Stimulated activated naive CD8-positive, alpha-beta T cell treated with anti-CD3 and anti-CD28 coated beads, Interleukin-15, amount 100 ng/mL, for 72 hours (primary cell): ENCODE measurements around the gene AMD1.
A peak's percentile ranks its signal among the peaks of the same experiment; 100 is the strongest.

ENCODE experiments used
- ATAC-seq: fragments of 150-1000 bp; cut with Tn5 transposase; 2 replicates; pipeline ENCODE4 v1.10.0; 2021; ENCODE audit warnings: mild to moderate bottlenecking, moderate library complexity
- DNase-seq, 2 donors: peaks; one replicate each; pipeline ENCODE4 v3.0.0; 2021 to 2022
- H3K27ac Mint-ChIP-seq, 2 donors: one replicate each; pipeline ENCODE4 v1.8.0; 2022; ENCODE audit warnings: mild to moderate bottlenecking in 2 of 2, mixed read lengths in 2 of 2, moderate library complexity in 2 of 2
- H3K27me3 Mint-ChIP-seq: one replicate; pipeline ENCODE4 v1.8.0; 2022; ENCODE audit warnings: mixed read lengths
- H3K4me1 Mint-ChIP-seq: one replicate; pipeline ENCODE4 v1.8.0; 2022; ENCODE audit warnings: mild to moderate bottlenecking, mixed read lengths
- H3K4me3 Mint-ChIP-seq, 2 donors: one replicate each; pipeline ENCODE4 v1.8.0; 2022; ENCODE audit warnings: mild to moderate bottlenecking in 2 of 2, mixed read lengths in 2 of 2, moderate library complexity in 1 of 2
- H3K9me3 Mint-ChIP-seq, 2 donors: one replicate each; pipeline ENCODE4 v1.8.0; 2022; ENCODE audit warnings: mixed read lengths in 2 of 2

Gene AMD1

GRCh38 chr6:110874880-110875547 lies 429 bp downstream of the AMD1 start:
- no peaks in the 10 kb centered on the region for H3K27me3 Mint-ChIP-seq
- ATAC-seq = peak; percentile 19
- H3K4me3 Mint-ChIP-seq = peak overlapping the region; percentile 92 to 95
- H3K9me3 Mint-ChIP-seq = no peaks in the 10 kb centered on the region
- peaks cover 34% of the 10 kb centered on the region for H3K4me1 Mint-ChIP-seq
- DNase-seq = peak; percentile 68 to 70
- peak overlapping the region; percentile 99 for H3K27ac Mint-ChIP-seq

GRCh38 chr6:110875548-110876169 lies 1.1 kb downstream of the AMD1 start:
- Mint-ChIP-seq H3K27ac (peak overlapping the region; percentile 91 to 98), H3K4me1 (peaks cover 40% of the 10 kb centered on the region), H3K4me3 (peak overlapping the region; percentile 92 to 95), H3K27me3 (no peaks in the 10 kb centered on the region), H3K9me3 (no peaks in the 10 kb centered on the region)
- DNase-seq (peak; percentile 74 to 76), ATAC-seq (peak; percentile 57)

- peaks cover 47% of the 10 kb centered on the region for H3K4me1 Mint-ChIP-seq
Observed at GRCh38 chr6:110876170-110876773, 1.7 kb downstream of the AMD1 start.

GRCh38 chr6:110876806-110877564 lies 2.4 kb downstream of the AMD1 start:
- Mint-ChIP-seq H3K27me3 (no peaks in the 10 kb centered on the region), H3K4me1 (peaks cover 51% of the 10 kb centered on the region), H3K4me3 (peak overlapping the region; percentile 92 to 95), H3K9me3 (no peaks in the 10 kb centered on the region), H3K27ac (peak overlapping the region; percentile 91 to 98)
- DNase-seq = no peak
- no peak for ATAC-seq

More at GRCh38 chr6:110876170-110876773, 1.7 kb downstream of the AMD1 start:
- Mint-ChIP-seq H3K27ac (peak overlapping the region; percentile 91 to 98), H3K9me3 (no peaks in the 10 kb centered on the region), H3K4me3 (peak overlapping the region; percentile 92 to 95), H3K27me3 (no peaks in the 10 kb centered on the region)
- peak; percentile 71 for ATAC-seq
- DNase-seq = peak; percentile 71 to 81

- H3K9me3 Mint-ChIP-seq = no peaks in the 10 kb centered on the region
- H3K27me3 Mint-ChIP-seq = no peaks in the 10 kb centered on the region
- no peak for DNase-seq
- no peak for ATAC-seq
- peak overlapping the region; percentile 92 to 95 for H3K4me3 Mint-ChIP-seq
- peak overlapping the region; percentile 86 to 91 for H3K27ac Mint-ChIP-seq
- peaks cover 57% of the 10 kb centered on the region for H3K4me1 Mint-ChIP-seq
Observed at GRCh38 chr6:110877569-110877968, 3.0 kb downstream of the AMD1 start.

GRCh38 chr6:110878751-110879522 lies 4.4 kb downstream of the AMD1 start:
- Mint-ChIP-seq H3K4me1 (peaks cover 71% of the 10 kb centered on the region), H3K9me3 (no peaks in the 10 kb centered on the region), H3K27me3 (no peaks in the 10 kb centered on the region)

GRCh38 chr6:110880651-110881050 lies 6.1 kb downstream of the AMD1 start:
- H3K27me3 Mint-ChIP-seq = no peaks in the 10 kb centered on the region
- no peaks in the 10 kb centered on the region for H3K9me3 Mint-ChIP-seq
- peak overlapping the region; percentile 92 to 95 for H3K4me3 Mint-ChIP-seq
- H3K27ac Mint-ChIP-seq = peak overlapping the region in 1 of 2 donors; percentile 78
- H3K4me1 Mint-ChIP-seq = peaks cover 88% of the 10 kb centered on the region
- ATAC-seq = no peak
- no peak for DNase-seq

More at GRCh38 chr6:110878751-110879522, 4.4 kb downstream of the AMD1 start:
- H3K27ac Mint-ChIP-seq = peak overlapping the region in 1 of 2 donors; percentile 54
- ATAC-seq = no peak
- peak; percentile 16 to 21 for DNase-seq
- peak overlapping the region; percentile 92 to 95 for H3K4me3 Mint-ChIP-seq

GRCh38 chr6:110881546-110882273 lies 7.1 kb downstream of the AMD1 start:
- peaks cover 98% of the 10 kb centered on the region for H3K4me1 Mint-ChIP-seq
- H3K9me3 Mint-ChIP-seq = no peaks in the 10 kb centered on the region
- H3K27me3 Mint-ChIP-seq = no peaks in the 10 kb centered on the region
- ATAC-seq = no peak
- H3K4me3 Mint-ChIP-seq = peak overlapping the region in 1 of 2 donors; percentile 37
- no peak for DNase-seq
- H3K27ac Mint-ChIP-seq = peak overlapping the region in 1 of 2 donors; percentile 59

GRCh38 chr6:110882274-110882619 lies 7.7 kb downstream of the AMD1 start:
- ATAC-seq = no peak
- Mint-ChIP-seq H3K9me3 (no peaks in the 10 kb centered on the region), H3K4me3 (peak overlapping the region in 1 of 2 donors; percentile 38), H3K4me1 (peaks cover 98% of the 10 kb centered on the region), H3K27me3 (no peaks in the 10 kb centered on the region), H3K27ac (peak overlapping the region in 1 of 2 donors; percentile 59)
- no peak for DNase-seq

- Mint-ChIP-seq H3K4me1 (peaks cover 94% of the 10 kb centered on the region), H3K4me3 (peak overlapping the region in 1 of 2 donors; percentile 38), H3K27me3 (no peaks in the 10 kb centered on the region), H3K27ac (peak overlapping the region; percentile 71 to 77), H3K9me3 (no peaks in the 10 kb centered on the region)
- DNase-seq (no peak), ATAC-seq (no peak)
Observed at GRCh38 chr6:110882824-110883554, 8.4 kb downstream of the AMD1 start.

GRCh38 chr6:110884321-110884720 lies 9.7 kb downstream of the AMD1 start:
- ATAC-seq = no peak
- H3K4me1 Mint-ChIP-seq = peaks cover 86% of the 10 kb centered on the region
- peak overlapping the region; percentile 76 to 85 for H3K27ac Mint-ChIP-seq
- no peak for DNase-seq
- no peaks in the 10 kb centered on the region for H3K9me3 Mint-ChIP-seq
- no peak overlapping the region for H3K4me3 Mint-ChIP-seq
- no peaks in the 10 kb centered on the region for H3K27me3 Mint-ChIP-seq

- peaks cover 74% of the 10 kb centered on the region for H3K4me1 Mint-ChIP-seq
- H3K4me3 Mint-ChIP-seq = no peak overlapping the region
- DNase-seq = no peak
- no peak for ATAC-seq
- H3K9me3 Mint-ChIP-seq = no peaks in the 10 kb centered on the region
- H3K27me3 Mint-ChIP-seq = no peaks in the 10 kb centered on the region
- peak overlapping the region; percentile 40 to 71 for H3K27ac Mint-ChIP-seq
Observed at GRCh38 chr6:110885526-110885925, 10.9 kb downstream of the AMD1 start.

GRCh38 chr6:110886555-110887167 lies 12.1 kb downstream of the AMD1 start:
- H3K27me3 Mint-ChIP-seq = no peaks in the 10 kb centered on the region
- no peak overlapping the region for H3K4me3 Mint-ChIP-seq
- H3K9me3 Mint-ChIP-seq = no peaks in the 10 kb centered on the region
- peak overlapping the region in 1 of 2 donors; percentile 52 for H3K27ac Mint-ChIP-seq
- DNase-seq (no peak), ATAC-seq (no peak)
- H3K4me1 Mint-ChIP-seq = peaks cover 64% of the 10 kb centered on the region
